K562 (cell line): ENCODE data around the gene HOOK1. TPM values are rescaled to one million over a fixed set of nuclear protein-coding genes. Genes with fewer than 3 reads are reported as not detected.

Experiments
- ATAC-seq: fragments of 200-7000 bp; cut with Tn5 transposase; 3 replicates; pipeline ENCODE4 v1.9.1; 2020; ENCODE audit warnings: moderate library complexity
- BruUV-seq: library from RNA; stranded (reverse); fragments of 400-500 nt; replicated peaks from 2 replicates; lab custom pipeline; 2021; lab: Mats Ljungman, UMichigan
- CTCF ChIA-PET: fragments of 300-600 bp; formaldehyde crosslinking; extraction: SDS; loops from one replicate; lab custom pipeline; 2021; ENCODE audit warnings: low intra/inter-chr PET ratio; lab: Yijun Ruan, JAX
- POLR2A ChIA-PET: fragments of 300-600, 350-650 bp; sonication (Branson Sonifier 250); formaldehyde crosslinking; extraction: SDS; loops from one replicate; lab custom pipeline; 2021; ENCODE audit warnings: antibody characterized with exemption, inconsistent platforms; lab: Yijun Ruan, JAX
- DNase-seq, 4 experiments: peaks; one replicate each; pipeline versions ENCODE4 v3.0.0 to v3.0.0-alpha.2; 2011 to 2018; ENCODE audit warnings: low spot score in 3 of 4, mixed read lengths in 3 of 4; ENCODE audit errors: extremely low read depth in 1 of 4
- FAIRE-seq: peaks from 2 replicates; lab custom pipeline; 2011; peaks lifted over from hg19 to GRCh38; lab: Jason Lieb, UNC
- H2AFZ ChIP-seq: 2 replicates; pipeline ENCODE4 v1.6.0; 2011; ENCODE audit warnings: low read depth, low read length, control low read depth, inconsistent platforms
- H3K27ac ChIP-seq: fragments of 200-600 bp; 3 replicates; pipeline ENCODE4 v1.8.0; 2011; ENCODE audit warnings: low read depth, mild to moderate bottlenecking, control low read depth, inconsistent platforms, low read length, moderate library complexity, mixed read lengths; ENCODE audit errors: extremely low read depth
- H3K27me3 ChIP-seq, 2 experiments: fragments of 300-600 bp in 1 of 2; 2 replicates in 1 of 2; 3 replicates in 1 of 2; pipeline versions ENCODE4 v1.6.0 to v1.8.0; 2011; ENCODE audit warnings: inconsistent platforms in 2 of 2, low read length in 2 of 2, mild to moderate bottlenecking in 1 of 2, mixed read lengths in 1 of 2, moderate library complexity in 1 of 2; ENCODE audit not compliant: control insufficient read depth in 2 of 2, insufficient read depth in 2 of 2
- H3K36me3 ChIP-seq: fragments of 300-600 bp; 3 replicates; pipeline ENCODE4 v1.8.0; 2011; ENCODE audit warnings: mild to moderate bottlenecking, low read length, inconsistent platforms; ENCODE audit not compliant: control insufficient read depth, insufficient read depth
- H3K4me1 ChIP-seq, 2 experiments: fragments of 200-600 bp in 1 of 2; replicated peaks in 1 of 2; 2 replicates in 1 of 2; 3 replicates in 1 of 2; pipeline versions ENCODE4 v1.5.1 to v1.8.0; 2011; ENCODE audit warnings: inconsistent platforms in 2 of 2, low read length in 2 of 2, mild to moderate bottlenecking in 1 of 2, mixed read lengths in 1 of 2, moderate library complexity in 1 of 2; ENCODE audit not compliant: control insufficient read depth in 2 of 2, insufficient read depth in 2 of 2
- H3K4me2 ChIP-seq: 2 replicates; pipeline ENCODE4 v1.6.1; 2011; ENCODE audit warnings: low read length, control low read depth, inconsistent platforms, mixed read lengths; ENCODE audit not compliant: insufficient read depth
- H3K4me3 ChIP-seq: fragments of 200-600 bp; sonication (generic), shearing (Covaris generic); 2 replicates; pipeline ENCODE4 v1.5.1; 2016; ENCODE audit warnings: control low read depth, inconsistent platforms
- H3K79me2 ChIP-seq: fragments of 200-600 bp; 3 replicates; pipeline ENCODE4 v1.8.0; 2011; ENCODE audit warnings: low read length, inconsistent platforms; ENCODE audit not compliant: control insufficient read depth, insufficient read depth
- H3K9ac ChIP-seq, 2 experiments: 2 replicates each; pipeline versions ENCODE4 v1.6.0 to v1.6.1; 2011; ENCODE audit warnings: low read depth in 2 of 2, low read length in 2 of 2, control low read depth in 1 of 2, inconsistent platforms in 1 of 2, mild to moderate bottlenecking in 1 of 2, mixed read lengths in 1 of 2; ENCODE audit not compliant: insufficient read depth in 1 of 2
- H3K9me1 ChIP-seq: one replicate; pipeline ENCODE4 v1.6.0; 2011; ENCODE audit warnings: inconsistent platforms, mild to moderate bottlenecking, low read length, moderate library complexity; ENCODE audit not compliant: control insufficient read depth, insufficient read depth
- H3K9me3 ChIP-seq: replicated peaks from 2 replicates; pipeline ENCODE4 v1.5.1; 2011; ENCODE audit warnings: low read depth, low read length, inconsistent platforms; ENCODE audit not compliant: control insufficient read depth, insufficient read depth
- H4K20me1 ChIP-seq: replicated peaks from 2 replicates; pipeline ENCODE4 v1.6.1; 2011; ENCODE audit warnings: low read length, inconsistent platforms, mixed read lengths; ENCODE audit not compliant: control insufficient read depth, insufficient read depth
- CCNT2 ChIP-seq: IDR thresholded peaks from 2 replicates; pipeline ENCODE4 v1.6.1; 2011; ENCODE audit warnings: borderline replicate concordance, low read depth, mild to moderate bottlenecking, moderate library complexity, mixed read lengths, low read length; ENCODE audit not compliant: insufficient read length; ENCODE audit errors: extremely low read depth
- KDM5B ChIP-seq: fragments of 200-600 bp; sonication (generic); IDR thresholded peaks from 2 replicates; pipeline ENCODE4 v1.6.1; 2012; ENCODE audit warnings: low read depth, mild to moderate bottlenecking, moderate library complexity, low read length, control low read depth, inconsistent platforms; ENCODE audit not compliant: insufficient replicate concordance
- NCOA6 ChIP-seq: fragments of 450-650 bp; IDR thresholded peaks from 2 replicates; pipeline ENCODE4 v1.6.1; 2017; ENCODE audit warnings: mild to moderate bottlenecking
- PML ChIP-seq: IDR thresholded peaks from 2 replicates; pipeline ENCODE4 v1.6.1; 2012; ENCODE audit warnings: low read length, inconsistent platforms
- SIRT6 ChIP-seq: IDR thresholded peaks from one replicate; pipeline ENCODE4 v1.6.1; 2012; ENCODE audit warnings: low read depth, mild to moderate bottlenecking, control low read depth, inconsistent platforms, low read length, moderate library complexity
- YBX1 ChIP-seq: fragments of 450-650 bp; IDR thresholded peaks from 2 replicates; pipeline ENCODE4 v1.7.1; 2016; ENCODE audit warnings: mild to moderate bottlenecking
- WGBS: fragments of 100-300 bp; shearing (Covaris generic); methylation state at CpG from one replicate; pipeline ENCODE4 v1.1.6; 2016; ENCODE audit warnings: low coverage, mixed read lengths; ENCODE audit not compliant: insufficient coverage; ENCODE audit errors: missing lambda C conversion rate; 5-methylcytosine and 5-hydroxymethylcytosine counted together
- in situ Hi-C: fragments of 300-500 bp; cut with MboI; formaldehyde crosslinking; loops from 4 replicates; pipeline ENCODE4 v1.15.0; 2018; ENCODE audit warnings: inconsistent platforms, mixed read lengths
- intact Hi-C: fragments of 100-400 bp; cut with micrococcal nuclease; formaldehyde crosslinking; loops from 2 replicates; pipeline ENCODE4 v1.14.2; 2022
- polyA plus RNA-seq, 8 experiments: library from polyadenylated mRNA; depleted of rRNA in 4 of 8; stranded (reverse) in 5 of 8; unstranded in 3 of 8; fragments of >200 nt; fragmentation: Nextera tagmentation in 2 of 8; fragmentation: Illumina TruSeq in 1 of 8; extraction: Ambion mirVana in 2 of 8; extraction: Trizol in 1 of 8; gene quantifications; 2 replicates each; pipeline versions ENCODE4 v1.2.1 to v1.2.3, GENCODE V29; 2011 to 2014; ENCODE audit warnings: inconsistent platforms in 1 of 8, missing spikeins in 1 of 8
- total RNA-seq, 7 experiments: library from RNA; depleted of rRNA in 6 of 7; stranded (reverse); fragments of >200 nt in 6 of 7; fragmentation: Illumina TruSeq in 2 of 7; extraction: Trizol in 2 of 7; gene quantifications; 2 replicates each; pipeline versions ENCODE4 v1.2.1 to v1.2.3, GENCODE V29; 2011 to 2021; ENCODE audit warnings: low replicate concordance in 1 of 7

The HOOK1 gene
- total and polyA plus RNA-seq, 9 of the 15 experiments (the other 6 are each of a cell fraction or from before 2014, with no cell fraction given): 0.11 to 0.18 TPM; not detected in 7

GRCh38 chr1:59767119-59767518 is 47.6 kb upstream of the HOOK1 start:
- Histone ChIP-seq H3K9me1 (no peaks in the 10 kb centered on the region), H3K4me1 (peaks cover 0 to 7% of the 10 kb centered on the region in 2 experiments; a peak in 1 of 5 replicates), H3K79me2 (no peaks in the 10 kb centered on the region), H3K9ac (no peak overlapping the region), H3K9me3 (no peaks in the 10 kb centered on the region), H3K27ac (no peak overlapping the region), H4K20me1 (no peaks in the 10 kb centered on the region), H2AFZ (no peak overlapping the region), H3K4me3 (no peak overlapping the region), H3K36me3 (no peaks in the 10 kb centered on the region), H3K4me2 (no peak overlapping the region), H3K27me3 (peaks cover 5 to 11% of the 10 kb centered on the region in 2 experiments; a peak in 2 of 5 replicates)
- intact Hi-C loops: no loop called here
- WGBS: 0% methylated on average over 2 of the region's 2 CpGs
- ChIA-PET CTCF (no interaction called here), POLR2A (interaction anchor here (0.6 to 1.0 kb wide), 3 partner anchors 62 to 1011 kb away, joined by 3 read pairs; no protein-coding TSS in a partner anchor)
- ATAC-seq (no peak), FAIRE-seq (no peak), DNase-seq (no peak)
- TF ChIP-seq SIRT6 (no peak), PML (no peak), CCNT2 (no peak), NCOA6 (no peak), YBX1 (no peak), KDM5B (no peak)
- in situ Hi-C loops: loop anchor here (10.0 to 25.0 kb wide), 2 partner anchors 1022 to 1255 kb away; no protein-coding TSS in a partner anchor
- BruUV-seq: no TSS peak
